ENCODE data around the gene CAMK2D.

- TF ChIP-seq EZH2 (IDR thresholded peaks at IDR 0.05; ENCODE audit: borderline replicate concordance, low read depth, low read length, severe bottlenecking) (no peak), CTCF (IDR thresholded peaks at IDR 0.05; ENCODE audit: borderline replicate concordance, extremely low read depth, low read length, poor library complexity, severe bottlenecking) (no peak)
Measured at GRCh38 chr4:113694008-113694407, 67.5 kb downstream of the CAMK2D start.

All from DND-41 (cell line).